Suprapubic skin (tissue), 4 donors: ENCODE data around the gene CCL19. TPM values are rescaled to one million over a fixed set of nuclear protein-coding genes. Genes with fewer than 3 reads are reported as not detected.

Experiments used
- DNase-seq, 2 donors: peaks; one replicate each; pipeline ENCODE4 v3.0.0-alpha.2; 2019; ENCODE audit warnings: low spot score in 2 of 2
- H3K27ac ChIP-seq: fragments of 200-600 bp; sonication (generic); one replicate; pipeline ENCODE4 v1.5.1; 2019
- H3K27me3 ChIP-seq: fragments of 200-600 bp; sonication (generic); one replicate; pipeline ENCODE4 v1.5.1; 2019
- H3K36me3 ChIP-seq: fragments of 200-600 bp; sonication (generic); one replicate; pipeline ENCODE4 v1.5.1; 2019
- H3K4me1 ChIP-seq: fragments of 200-600 bp; sonication (generic); one replicate; pipeline ENCODE4 v1.5.1; 2019
- H3K4me3 ChIP-seq: fragments of 200-600 bp; sonication (generic); one replicate; pipeline ENCODE4 v1.5.1; 2019; ENCODE audit warnings: mild to moderate bottlenecking
- H3K9me3 ChIP-seq: fragments of 200-600 bp; sonication (generic); one replicate; pipeline ENCODE4 v1.5.1; 2019
- EP300 ChIP-seq: sonication (generic); formaldehyde crosslinking; IDR thresholded peaks from one replicate; pipeline ENCODE4 v1.6.1; 2017; ENCODE audit warnings: antibody characterized with exemption
- POLR2A ChIP-seq, 2 donors: fragments of 450-650 bp; IDR thresholded peaks; one replicate each; pipeline ENCODE4 v1.6.1; 2017; ENCODE audit warnings: antibody characterized with exemption in 2 of 2, mild to moderate bottlenecking in 2 of 2, moderate library complexity in 2 of 2
- POLR2AphosphoS5 ChIP-seq, 3 donors: sonication (generic); formaldehyde crosslinking; IDR thresholded peaks; one replicate each; pipeline ENCODE4 v1.6.1; 2017; ENCODE audit warnings: antibody characterized with exemption in 3 of 3
- WGBS: methylation state at CpG from one replicate; pipeline ENCODE4 v1.1.5; 2018; 5-methylcytosine and 5-hydroxymethylcytosine counted together
- total RNA-seq, 4 donors: library from RNA; depleted of rRNA; stranded (reverse); fragments of >200 nt; gene quantifications; one replicate each; pipeline ENCODE4 v1.1.0, GENCODE V29; 2016
- TF ChIP-seq, protein P1 (sequence below), 2 donors: fragments of 200-600 bp in 1 of 2; fragments of 450-650 bp in 1 of 2; sonication (generic) in 1 of 2; IDR thresholded peaks; one replicate each; pipeline ENCODE4 v1.5.1; 2016 to 2019; ENCODE audit warnings: antibody characterized with exemption in 2 of 2, mild to moderate bottlenecking in 1 of 2, moderate library complexity in 1 of 2

Gene CCL19
- total RNA-seq, 4 donors from 2014 or later = 1.3 to 5.4 (median 3.3) TPM

DNA sequence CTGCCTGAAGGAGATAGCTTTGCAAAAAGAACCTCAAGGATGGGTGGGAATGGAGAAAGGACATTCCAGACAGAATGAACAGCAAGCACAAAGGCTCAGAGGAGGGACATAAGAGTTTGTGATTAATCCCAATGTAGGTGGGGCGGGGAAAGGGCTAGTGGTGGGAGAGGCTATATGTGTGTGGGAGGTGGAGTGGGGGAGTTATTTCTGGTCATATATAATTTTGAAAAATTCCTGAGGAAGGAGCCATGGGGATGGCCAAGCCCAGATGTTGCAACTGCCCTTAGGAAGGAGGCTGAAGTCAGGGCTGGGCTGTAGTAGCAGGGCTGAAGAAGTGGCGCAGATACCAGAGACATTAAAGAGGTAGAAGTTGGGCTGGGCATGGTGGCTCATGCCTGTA, 15.2 kb downstream of the CCL19 start:
- Histone ChIP-seq H3K27ac (no peak overlapping the region), H3K9me3 (no peaks in the 10 kb centered on the region), H3K36me3 (no peaks in the 10 kb centered on the region), H3K27me3 (no peaks in the 10 kb centered on the region), H3K4me3 (no peak overlapping the region), H3K4me1 (peaks cover 7% of the 10 kb centered on the region)
- no peak for DNase-seq
- WGBS = 93% methylated on average over 2 of the region's 2 CpGs
- TF ChIP-seq POLR2A (IDR thresholded peaks at IDR 0.05) = no peak
- no peak for TF ChIP-seq POLR2AphosphoS5 (IDR thresholded peaks at IDR 0.05)

DNA sequence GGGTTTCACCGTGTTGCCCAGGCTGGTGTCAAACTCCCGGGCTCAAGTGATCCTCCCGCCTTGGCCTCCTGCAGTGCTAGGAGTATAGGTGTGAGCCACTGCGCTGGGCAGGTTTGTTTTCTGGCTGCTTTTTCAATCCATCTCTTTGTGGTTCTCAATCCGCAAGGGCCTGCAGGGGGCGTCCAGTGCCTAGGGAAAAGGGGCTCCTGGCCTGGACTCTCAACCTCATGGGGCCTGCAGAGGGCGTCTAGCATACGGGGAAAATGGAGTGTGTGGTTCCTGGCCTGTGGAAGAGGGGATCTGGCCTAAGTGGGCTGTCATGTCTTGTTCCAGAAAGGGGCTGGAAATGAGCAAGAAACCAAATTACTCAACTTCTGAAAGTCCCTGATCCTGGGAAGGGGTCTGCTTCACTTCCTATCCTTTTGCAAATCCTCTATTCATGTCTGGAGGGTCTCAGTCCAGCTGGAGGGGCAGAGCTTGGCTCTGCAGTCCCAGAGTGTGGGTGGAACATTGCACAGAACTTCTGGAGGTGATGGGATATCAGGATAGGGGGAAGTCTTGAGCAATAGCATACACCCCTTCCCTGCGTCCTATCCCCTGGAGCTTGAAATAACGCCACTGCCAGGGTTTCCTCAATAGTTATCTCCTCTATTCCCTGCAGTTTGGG, 15.9 kb downstream of the CCL19 start:
- H3K4me1 ChIP-seq = peaks cover 7% of the 10 kb centered on the region
- WGBS = 52% methylated on average over 6 of the region's 10 CpGs
- DNase-seq = peak; percentile 78 to 84
- no peaks in the 10 kb centered on the region for H3K9me3 ChIP-seq
- no peak overlapping the region for H3K4me3 ChIP-seq
- H3K27me3 ChIP-seq = no peaks in the 10 kb centered on the region
- H3K27ac ChIP-seq = no peak overlapping the region
- TF ChIP-seq, protein P1, sequence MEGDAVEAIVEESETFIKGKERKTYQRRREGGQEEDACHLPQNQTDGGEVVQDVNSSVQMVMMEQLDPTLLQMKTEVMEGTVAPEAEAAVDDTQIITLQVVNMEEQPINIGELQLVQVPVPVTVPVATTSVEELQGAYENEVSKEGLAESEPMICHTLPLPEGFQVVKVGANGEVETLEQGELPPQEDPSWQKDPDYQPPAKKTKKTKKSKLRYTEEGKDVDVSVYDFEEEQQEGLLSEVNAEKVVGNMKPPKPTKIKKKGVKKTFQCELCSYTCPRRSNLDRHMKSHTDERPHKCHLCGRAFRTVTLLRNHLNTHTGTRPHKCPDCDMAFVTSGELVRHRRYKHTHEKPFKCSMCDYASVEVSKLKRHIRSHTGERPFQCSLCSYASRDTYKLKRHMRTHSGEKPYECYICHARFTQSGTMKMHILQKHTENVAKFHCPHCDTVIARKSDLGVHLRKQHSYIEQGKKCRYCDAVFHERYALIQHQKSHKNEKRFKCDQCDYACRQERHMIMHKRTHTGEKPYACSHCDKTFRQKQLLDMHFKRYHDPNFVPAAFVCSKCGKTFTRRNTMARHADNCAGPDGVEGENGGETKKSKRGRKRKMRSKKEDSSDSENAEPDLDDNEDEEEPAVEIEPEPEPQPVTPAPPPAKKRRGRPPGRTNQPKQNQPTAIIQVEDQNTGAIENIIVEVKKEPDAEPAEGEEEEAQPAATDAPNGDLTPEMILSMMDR (IDR thresholded peaks at IDR 0.05) = peak; percentile 33 to 56
- no peak for TF ChIP-seq EP300
- no peak for TF ChIP-seq POLR2AphosphoS5 (IDR thresholded peaks at IDR 0.05)
- H3K36me3 ChIP-seq = no peaks in the 10 kb centered on the region

DNA sequence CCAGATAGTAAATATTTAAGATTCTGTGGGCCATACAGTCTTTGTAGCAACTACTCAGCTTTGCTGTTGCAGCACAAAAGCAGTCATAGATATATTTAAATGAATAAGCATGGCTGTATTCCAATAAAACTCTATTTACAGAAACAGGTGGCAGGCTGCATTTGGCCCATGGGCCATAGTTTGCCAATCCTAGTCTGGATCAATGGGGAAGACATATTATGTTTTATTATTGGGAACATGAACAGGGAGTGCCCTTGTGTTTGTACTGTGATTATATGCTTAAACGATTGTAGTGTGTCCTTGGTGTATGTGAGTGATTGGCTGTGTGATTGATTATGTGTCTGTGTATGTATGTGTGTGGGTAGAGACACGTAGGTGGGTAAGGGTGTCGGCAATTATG, 16.6 kb downstream of the CCL19 start:
- Histone ChIP-seq H3K4me1 (peaks cover 7% of the 10 kb centered on the region), H3K4me3 (no peak overlapping the region), H3K36me3 (peaks cover 3% of the 10 kb centered on the region), H3K27me3 (no peaks in the 10 kb centered on the region), H3K27ac (no peak overlapping the region), H3K9me3 (no peaks in the 10 kb centered on the region)
- no peak for TF ChIP-seq POLR2AphosphoS5 (IDR thresholded peaks at IDR 0.05)
- no peak for TF ChIP-seq POLR2A (IDR thresholded peaks at IDR 0.05)
- TF ChIP-seq, protein P1 (IDR thresholded peaks at IDR 0.05) = no peak
- TF ChIP-seq EP300 = no peak
- no peak for DNase-seq
- 84% methylated on average over 3 of the region's 3 CpGs for WGBS

DNA sequence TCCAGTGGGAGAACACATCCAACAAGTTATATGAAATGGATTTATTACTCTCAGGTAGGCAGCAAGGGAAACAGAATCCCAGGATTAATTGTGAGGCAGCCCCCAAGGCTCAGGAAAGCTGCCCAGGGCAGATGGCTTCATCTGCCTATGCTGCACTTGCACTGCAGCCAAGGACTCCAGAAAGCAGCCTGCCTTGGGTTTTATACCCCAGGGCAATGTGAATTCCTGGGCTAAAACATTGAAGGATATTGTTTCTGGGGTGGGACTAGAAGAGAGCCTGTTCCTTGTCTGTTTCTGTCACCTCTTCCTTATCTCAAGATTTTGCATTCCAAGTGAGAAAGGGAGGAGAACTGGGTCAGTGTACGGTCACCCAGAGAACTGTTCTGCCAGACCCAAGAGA, 19.8 kb downstream of the CCL19 start:
- Histone ChIP-seq H3K9me3 (no peaks in the 10 kb centered on the region), H3K36me3 (peaks cover 5% of the 10 kb centered on the region), H3K4me1 (peaks cover 26% of the 10 kb centered on the region), H3K4me3 (no peak overlapping the region), H3K27ac (no peak overlapping the region), H3K27me3 (no peaks in the 10 kb centered on the region)
- DNase-seq = no peak
- 74% methylated on average over 1 of the region's 1 CpG for WGBS
- no peak for TF ChIP-seq POLR2A (IDR thresholded peaks at IDR 0.05)
- TF ChIP-seq, protein P1 (IDR thresholded peaks at IDR 0.05) = no peak
- TF ChIP-seq EP300 = no peak
- TF ChIP-seq POLR2AphosphoS5 (IDR thresholded peaks at IDR 0.05) = no peak

DNA sequence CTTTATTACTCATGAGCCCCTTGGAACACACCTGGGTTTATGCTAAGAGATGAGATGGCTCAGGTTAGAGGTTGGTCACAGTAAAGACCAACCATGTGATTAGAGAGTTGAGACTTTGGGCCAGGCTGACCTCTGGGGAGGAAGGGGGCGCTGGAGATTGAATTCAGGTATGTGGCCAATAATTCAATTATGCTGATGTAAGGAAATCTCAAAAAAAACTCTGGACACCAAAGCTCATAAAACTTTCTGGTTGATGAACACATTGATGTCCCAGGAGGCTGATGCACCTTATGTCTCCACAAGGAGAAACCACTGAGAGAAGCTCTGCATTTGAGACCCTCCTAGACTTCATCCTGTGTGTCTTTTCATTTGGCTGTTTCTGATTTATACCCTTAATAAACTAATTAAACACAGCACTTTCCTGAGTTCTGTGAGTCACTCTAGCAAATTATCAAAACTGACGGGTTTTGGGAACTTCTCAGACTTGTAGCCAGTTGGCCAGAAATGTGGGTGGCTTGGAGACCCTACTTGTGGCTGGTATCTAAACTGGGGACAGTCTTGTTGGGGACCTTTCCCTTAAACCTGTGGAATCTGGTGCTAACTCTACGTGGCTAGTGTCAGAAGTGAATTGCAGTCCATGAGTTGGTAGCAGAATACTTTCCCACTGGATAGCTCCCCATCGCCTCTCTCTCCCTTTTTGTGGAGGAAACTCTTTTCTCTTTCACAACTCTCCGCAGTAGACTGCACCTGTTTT, 21.1 kb downstream of the CCL19 start:
- Histone ChIP-seq H3K9me3 (no peaks in the 10 kb centered on the region), H3K4me1 (peaks cover 22% of the 10 kb centered on the region), H3K36me3 (peaks cover 5% of the 10 kb centered on the region), H3K27ac (no peak overlapping the region), H3K4me3 (no peak overlapping the region), H3K27me3 (no peaks in the 10 kb centered on the region)
- no peak for DNase-seq
- TF ChIP-seq, protein P1 (IDR thresholded peaks at IDR 0.05) = no peak
- no peak for TF ChIP-seq POLR2AphosphoS5 (IDR thresholded peaks at IDR 0.05)
- TF ChIP-seq EP300 = no peak
- no peak for TF ChIP-seq POLR2A (IDR thresholded peaks at IDR 0.05)
- WGBS = 86% methylated on average over 5 of the region's 5 CpGs
